Activated T-cell treated with anti-CD3 and anti-CD28 coated beads for 48 hours (primary cell): ENCODE results near the gene TRAF3IP1.

Experiments
- DNase-seq: peaks from one replicate; pipeline ENCODE4 v3.0.0-alpha.2; 2020; ENCODE audit warnings: low read depth

TRAF3IP1 gene

DNA sequence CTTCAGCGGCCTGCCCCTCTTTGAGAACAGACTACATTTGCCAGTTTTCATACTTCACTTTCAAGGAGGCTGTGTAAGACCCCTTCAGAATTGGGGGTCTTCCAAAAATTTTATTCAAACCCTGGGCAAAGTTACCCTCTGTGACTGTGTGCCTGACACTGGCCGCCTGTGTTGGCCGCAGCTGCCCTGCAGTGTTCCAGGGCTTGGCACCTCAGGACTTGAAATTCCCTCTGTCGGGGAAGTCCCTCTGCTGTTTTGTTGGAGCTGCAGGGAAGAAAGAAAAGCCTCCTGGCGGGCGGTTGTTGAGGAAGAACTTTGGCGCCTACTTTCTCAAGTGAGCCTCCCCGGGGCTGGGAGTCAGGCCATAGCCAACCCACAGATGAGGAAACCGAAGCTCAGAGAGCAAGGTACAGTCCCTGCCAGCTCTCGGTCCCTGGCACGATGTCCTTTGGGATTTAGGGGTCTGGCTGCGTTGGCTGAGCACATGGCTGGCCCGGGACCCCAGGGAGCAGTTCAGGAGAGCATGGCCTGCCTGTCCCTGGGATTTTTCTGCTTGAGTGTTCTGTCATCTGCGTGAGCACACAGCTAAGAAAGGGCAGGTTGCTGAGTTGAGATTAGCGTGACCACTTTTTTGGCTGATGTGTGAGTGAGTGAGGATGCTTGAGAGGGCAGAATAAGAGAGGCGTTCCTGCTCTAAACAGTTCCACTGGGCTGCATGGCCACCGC, 88.5 kb downstream of the TRAF3IP1 start:
- no peak for DNase-seq

- no peak for DNase-seq
Measured at GRCh38 chr2:238409341-238410199, 89.3 kb downstream of the TRAF3IP1 start.

- DNase-seq: no peak
Measured at GRCh38 chr2:238412067-238412767, 91.9 kb downstream of the TRAF3IP1 start.

GRCh38 chr2:238413368-238413767, 93.0 kb downstream of the TRAF3IP1 start:
- no peak for DNase-seq

DNA sequence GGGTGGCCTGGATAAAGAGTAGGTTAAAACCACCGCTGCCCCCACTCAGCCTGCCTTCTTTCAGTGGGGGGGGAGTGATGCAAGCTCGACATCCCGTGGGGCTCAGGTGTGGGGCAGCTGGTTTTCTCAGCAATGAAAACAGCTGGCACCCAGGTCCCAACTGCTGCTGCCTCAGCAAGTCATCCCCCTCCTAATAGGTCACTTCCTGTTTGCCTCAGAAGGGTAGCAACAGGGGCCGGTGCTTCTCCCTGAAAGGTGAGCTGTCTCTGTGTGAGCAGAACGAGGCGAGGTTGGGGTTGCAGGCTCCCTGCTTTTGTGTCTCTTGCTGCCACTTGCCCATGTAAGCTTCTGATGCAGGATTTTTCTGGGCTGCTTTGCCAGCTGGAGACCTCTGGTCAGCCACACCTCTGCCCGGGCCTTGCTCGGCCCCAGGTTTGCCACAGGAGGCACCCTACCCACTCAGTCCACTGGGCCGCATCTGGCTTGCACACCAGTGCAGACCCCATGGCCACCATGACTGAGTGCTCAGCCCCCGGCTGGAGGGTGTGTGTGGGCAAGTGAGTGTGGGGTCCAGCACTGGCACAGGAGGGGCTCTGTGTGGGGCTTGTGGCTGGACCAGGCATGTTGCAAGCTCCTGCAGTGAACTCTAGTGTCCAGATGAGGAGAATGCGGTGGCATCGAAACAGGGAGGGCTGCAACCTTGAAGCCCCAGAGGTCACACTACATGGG, 94.9 kb downstream of the TRAF3IP1 start:
- no peak for DNase-seq

- no peak for DNase-seq
Measured at GRCh38 chr2:238415893-238416292, 95.6 kb downstream of the TRAF3IP1 start.

GRCh38 chr2:238418196-238418998, 98.1 kb downstream of the TRAF3IP1 start:
- no peak for DNase-seq

DNA sequence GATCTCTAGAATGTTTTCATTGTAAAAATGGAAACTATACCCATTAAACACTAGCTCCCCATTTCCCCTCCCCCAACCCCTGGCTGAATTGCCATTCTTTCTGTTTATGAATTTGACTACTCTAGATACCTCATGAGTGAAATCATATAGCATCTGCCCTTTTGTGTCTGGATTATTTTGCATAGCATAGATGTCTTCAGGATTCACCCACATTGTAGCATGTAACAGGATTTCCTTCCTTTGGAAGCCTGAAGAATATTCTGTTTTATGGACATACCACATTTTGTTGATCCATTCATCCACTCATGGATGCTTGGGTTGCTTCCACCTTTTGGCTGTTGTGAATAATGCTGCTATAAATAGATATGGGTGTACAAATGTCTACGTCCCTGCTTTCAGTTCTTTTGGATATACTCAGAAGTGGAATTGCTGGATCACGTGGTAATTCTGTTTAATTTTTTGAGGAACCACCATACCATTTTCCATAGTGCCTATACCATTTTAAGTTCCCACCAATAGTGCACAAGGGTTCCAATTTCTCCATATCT, 98.8 kb downstream of the TRAF3IP1 start:
- no peak for DNase-seq

GRCh38 chr2:238420442-238420841, 100.1 kb downstream of the TRAF3IP1 start:
- DNase-seq: no peak

GRCh38 chr2:238420878-238421694, 100.8 kb downstream of the TRAF3IP1 start:
- no peak for DNase-seq

DNA sequence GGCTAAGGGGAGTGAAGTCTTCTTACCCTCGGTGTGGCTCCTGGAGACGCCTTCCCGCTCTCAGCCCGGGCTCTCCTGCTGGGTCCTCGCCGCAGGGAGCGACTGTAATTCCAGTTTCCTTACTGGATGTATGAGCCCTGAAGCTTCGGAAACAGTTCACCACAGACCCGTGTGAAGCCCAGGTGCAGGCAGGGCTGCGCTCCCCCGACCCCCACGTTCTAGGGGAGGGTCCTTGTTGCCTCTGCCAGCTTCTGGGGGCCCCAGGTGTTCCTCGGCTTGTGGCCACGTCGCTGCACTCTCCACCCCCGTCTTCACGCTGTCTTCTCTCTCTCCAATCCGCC, 101.3 kb downstream of the TRAF3IP1 start:
- DNase-seq: no peak

DNA sequence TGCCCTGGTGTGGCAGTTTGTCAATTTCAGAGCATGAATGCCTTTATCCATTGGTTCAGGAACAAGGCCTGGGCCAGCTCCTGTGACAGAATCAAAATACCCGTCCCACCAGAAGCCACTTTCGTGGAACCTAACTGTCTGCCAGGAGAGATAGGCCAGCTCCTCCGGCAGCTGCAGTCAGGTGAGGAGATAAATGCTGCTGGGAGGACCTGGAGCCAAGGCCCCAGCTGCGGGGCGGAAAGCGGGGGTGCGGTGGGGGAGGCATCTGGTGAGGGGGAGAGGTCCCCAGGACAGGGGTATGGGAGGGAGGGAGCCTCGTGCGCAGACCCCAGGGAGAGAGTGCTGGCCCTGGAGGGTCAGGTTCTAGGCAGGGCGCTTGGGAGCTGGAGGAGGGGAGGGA, 102.0 kb downstream of the TRAF3IP1 start:
- DNase-seq: no peak

DNA sequence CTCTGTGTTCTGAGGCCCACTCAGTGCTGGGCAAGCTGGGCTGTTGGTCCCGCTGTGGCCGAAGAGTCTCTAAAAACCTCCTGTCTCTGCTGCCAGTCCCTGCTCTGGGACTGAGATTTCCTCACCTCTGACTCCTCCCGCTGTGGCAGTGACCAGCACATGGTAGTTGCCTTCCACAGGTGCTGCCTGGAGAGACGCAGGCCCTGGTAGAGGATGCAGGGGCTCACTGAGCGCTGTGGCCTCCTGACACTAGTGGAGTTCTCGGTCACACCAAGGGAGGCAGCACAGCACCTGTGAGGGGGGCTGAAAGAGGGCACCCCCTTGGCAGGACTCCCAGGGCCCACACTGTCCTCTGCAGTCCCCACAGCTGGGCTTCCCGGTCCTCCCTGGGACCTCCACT, 102.6 kb downstream of the TRAF3IP1 start:
- DNase-seq: no peak

- no peak for DNase-seq
Measured at GRCh38 chr2:238423561-238424312, 103.4 kb downstream of the TRAF3IP1 start.

GRCh38 chr2:238424313-238424700, 104.0 kb downstream of the TRAF3IP1 start:
- no peak for DNase-seq

- no peak for DNase-seq
Measured at GRCh38 chr2:238425505-238425978, 105.2 kb downstream of the TRAF3IP1 start.

GRCh38 chr2:238425979-238426567, 105.8 kb downstream of the TRAF3IP1 start:
- DNase-seq: no peak

GRCh38 chr2:238426568-238427434, 106.5 kb downstream of the TRAF3IP1 start, which contains the start of gene ASB1:
Gene ASB1 (plus strand): TSS chr2:238426927. CDS start chr2:238427071, 144 bp downstream.
- DNase-seq: peak; percentile 80
